Upper lobe of right lung (tissue), 1 donor: ENCODE results near the gene CACNA2D2. TPM values are rescaled to one million over a fixed set of nuclear protein-coding genes. Genes with fewer than 3 reads are reported as not detected.

Source experiments
- ATAC-seq: fragments of 200-7000 bp; cut with Tn5 transposase; one replicate; pipeline ENCODE4 v1.9.1; 2020; ENCODE audit warnings: mild to moderate bottlenecking, moderate library complexity
- DNase-seq: peaks from one replicate; pipeline ENCODE4 v3.0.0-alpha.2; 2020
- H3K27ac ChIP-seq: fragments of 200-600 bp; one replicate; pipeline ENCODE4 v1.8.0; 2022
- H3K27me3 ChIP-seq: fragments of 200-600 bp; one replicate; pipeline ENCODE4 v1.8.0; 2022; ENCODE audit warnings: mild to moderate bottlenecking
- H3K36me3 ChIP-seq: fragments of 200-600 bp; one replicate; pipeline ENCODE4 v1.8.0; 2022
- H3K4me1 ChIP-seq: fragments of 200-600 bp; one replicate; pipeline ENCODE4 v1.8.0; 2022
- H3K4me3 ChIP-seq: fragments of 200-600 bp; one replicate; pipeline ENCODE4 v1.8.0; 2022; ENCODE audit warnings: mild to moderate bottlenecking
- H3K9me3 ChIP-seq: fragments of 200-600 bp; one replicate; pipeline ENCODE4 v1.8.0; 2022
- intact Hi-C: fragments of 100-400 bp; cut with DNase I; formaldehyde crosslinking; loops from one replicate; pipeline ENCODE4 v1.11.0; 2022
- total RNA-seq: library from RNA; stranded (reverse); fragmentation: NEBNext Ultra II Directional; extraction: Animal tissue kit (Norgen Biotek cat#: 25700); gene quantifications from one replicate; pipeline ENCODE4 v1.2.1, GENCODE V29; 2021
- TF ChIP-seq, protein P1 (sequence below): fragments of 200-600 bp; IDR thresholded peaks from one replicate; pipeline ENCODE4 v1.8.0; 2022; ENCODE audit warnings: antibody characterized with exemption
- donor health status: DM: no; HTN: yes; CAD: no; lungs with severe emphysema.

The CACNA2D2 gene
- total RNA-seq, 1 donor from 2014 or later, result 119 TPM

DNA sequence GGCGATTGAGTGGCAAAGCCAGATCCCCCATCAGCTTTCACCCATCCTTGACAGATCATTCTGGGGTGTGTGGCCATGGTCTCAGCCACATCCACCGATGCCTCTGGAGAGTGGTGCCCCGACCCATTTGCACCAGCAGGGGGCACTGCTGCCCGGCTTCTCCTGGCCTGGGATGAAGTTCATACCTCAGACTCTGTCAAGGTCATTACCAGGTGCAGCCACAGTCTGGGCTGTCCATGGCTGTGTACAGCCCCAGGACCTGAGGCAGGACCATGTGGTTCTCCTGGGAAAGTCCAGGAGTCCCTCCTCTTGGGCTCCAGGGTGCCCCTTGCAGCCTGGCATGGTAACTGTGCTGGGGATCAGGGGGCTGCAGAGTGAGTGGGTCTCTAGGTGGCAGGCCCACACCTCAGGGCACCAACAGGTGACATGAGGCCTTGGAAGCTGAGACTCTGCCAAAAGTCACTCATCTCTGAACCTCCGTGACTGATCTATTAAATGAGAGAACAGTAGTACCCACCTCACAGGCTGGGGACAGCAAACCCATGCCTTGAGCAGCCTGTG, 67.2 kb downstream of the CACNA2D2 start:
- Histone ChIP-seq H3K4me1 (no peaks in the 10 kb centered on the region), H3K36me3 (no peaks in the 10 kb centered on the region), H3K4me3 (no peak overlapping the region), H3K27me3 (no peaks in the 10 kb centered on the region), H3K9me3 (no peaks in the 10 kb centered on the region), H3K27ac (no peak overlapping the region)
- ATAC-seq (peak; percentile 84), DNase-seq (peak; percentile 88)
- TF ChIP-seq, protein P1, sequence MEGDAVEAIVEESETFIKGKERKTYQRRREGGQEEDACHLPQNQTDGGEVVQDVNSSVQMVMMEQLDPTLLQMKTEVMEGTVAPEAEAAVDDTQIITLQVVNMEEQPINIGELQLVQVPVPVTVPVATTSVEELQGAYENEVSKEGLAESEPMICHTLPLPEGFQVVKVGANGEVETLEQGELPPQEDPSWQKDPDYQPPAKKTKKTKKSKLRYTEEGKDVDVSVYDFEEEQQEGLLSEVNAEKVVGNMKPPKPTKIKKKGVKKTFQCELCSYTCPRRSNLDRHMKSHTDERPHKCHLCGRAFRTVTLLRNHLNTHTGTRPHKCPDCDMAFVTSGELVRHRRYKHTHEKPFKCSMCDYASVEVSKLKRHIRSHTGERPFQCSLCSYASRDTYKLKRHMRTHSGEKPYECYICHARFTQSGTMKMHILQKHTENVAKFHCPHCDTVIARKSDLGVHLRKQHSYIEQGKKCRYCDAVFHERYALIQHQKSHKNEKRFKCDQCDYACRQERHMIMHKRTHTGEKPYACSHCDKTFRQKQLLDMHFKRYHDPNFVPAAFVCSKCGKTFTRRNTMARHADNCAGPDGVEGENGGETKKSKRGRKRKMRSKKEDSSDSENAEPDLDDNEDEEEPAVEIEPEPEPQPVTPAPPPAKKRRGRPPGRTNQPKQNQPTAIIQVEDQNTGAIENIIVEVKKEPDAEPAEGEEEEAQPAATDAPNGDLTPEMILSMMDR, result peak; percentile 90
- intact Hi-C loops, result loop anchor here (10.0 kb wide), 1 partner anchor 109 kb away; no protein-coding TSS in a partner anchor

DNA sequence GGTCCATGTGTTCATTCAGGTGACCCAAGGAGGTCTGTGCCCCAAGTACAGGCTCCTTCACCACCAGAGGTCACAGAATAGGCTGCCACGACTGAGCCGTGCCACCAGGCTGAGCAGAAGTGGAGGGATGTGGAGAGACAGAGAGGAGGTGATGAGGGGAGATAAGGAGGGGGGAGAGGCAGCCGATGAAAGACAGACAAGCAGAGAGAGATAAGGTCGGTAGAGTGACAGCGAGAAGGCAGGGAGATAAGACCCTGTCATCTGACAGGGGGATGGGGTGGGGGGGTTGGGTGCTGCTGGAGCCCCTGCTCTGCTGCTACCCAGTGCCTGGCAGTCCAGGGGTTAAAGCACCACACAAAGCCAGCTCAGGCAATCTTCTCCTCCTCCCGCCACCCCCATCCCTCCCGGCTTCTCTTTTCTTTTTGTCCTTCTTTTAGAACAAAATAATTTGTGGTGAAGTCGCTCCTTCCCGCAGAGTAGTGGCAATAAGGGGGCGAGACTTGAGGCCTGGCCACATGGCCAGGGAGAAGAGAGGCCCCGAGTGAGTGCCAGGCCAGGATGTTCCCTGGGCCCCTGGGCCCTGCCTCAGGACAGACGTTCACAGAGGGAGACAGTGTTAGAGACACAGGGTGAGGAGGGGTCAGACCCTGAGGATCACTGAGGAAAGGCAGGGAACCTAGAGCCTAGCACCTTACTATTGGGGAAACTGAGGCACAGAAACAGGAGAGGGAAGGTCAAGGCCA, 67.9 kb downstream of the CACNA2D2 start:
- H3K27me3 ChIP-seq, result no peaks in the 10 kb centered on the region
- no peak for ATAC-seq
- H3K4me1 ChIP-seq, result no peaks in the 10 kb centered on the region
- no peak overlapping the region for H3K4me3 ChIP-seq
- H3K9me3 ChIP-seq, result no peaks in the 10 kb centered on the region
- TF ChIP-seq, protein P1, result no peak
- intact Hi-C loops, result loop anchor here (10.0 kb wide), 1 partner anchor 109 kb away; no protein-coding TSS in a partner anchor
- DNase-seq, result no peak
- H3K36me3 ChIP-seq, result no peaks in the 10 kb centered on the region
- H3K27ac ChIP-seq, result no peak overlapping the region

DNA sequence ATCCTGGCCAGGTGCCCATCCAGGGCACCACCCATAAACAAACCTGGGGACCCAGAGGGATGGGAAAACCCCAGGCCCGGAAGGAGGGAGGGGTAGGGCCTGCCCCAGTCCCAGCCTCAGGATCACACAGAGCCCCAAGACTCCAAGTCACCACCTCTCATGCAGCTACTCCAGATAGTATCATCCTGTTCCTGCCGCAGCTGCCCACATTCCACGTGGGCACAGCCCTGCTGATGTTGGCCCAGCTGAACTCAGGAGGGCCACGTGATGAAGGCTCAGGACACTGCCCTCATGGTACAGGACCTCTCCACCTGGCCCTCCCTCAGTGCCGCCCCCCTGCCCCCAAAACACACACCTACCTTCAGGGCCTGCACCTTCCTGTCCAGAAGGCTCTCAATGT, 69.5 kb downstream of the CACNA2D2 start:
- intact Hi-C loops, result loop anchor here (10.0 kb wide), 1 partner anchor 111 kb away; no protein-coding TSS in a partner anchor

DNA sequence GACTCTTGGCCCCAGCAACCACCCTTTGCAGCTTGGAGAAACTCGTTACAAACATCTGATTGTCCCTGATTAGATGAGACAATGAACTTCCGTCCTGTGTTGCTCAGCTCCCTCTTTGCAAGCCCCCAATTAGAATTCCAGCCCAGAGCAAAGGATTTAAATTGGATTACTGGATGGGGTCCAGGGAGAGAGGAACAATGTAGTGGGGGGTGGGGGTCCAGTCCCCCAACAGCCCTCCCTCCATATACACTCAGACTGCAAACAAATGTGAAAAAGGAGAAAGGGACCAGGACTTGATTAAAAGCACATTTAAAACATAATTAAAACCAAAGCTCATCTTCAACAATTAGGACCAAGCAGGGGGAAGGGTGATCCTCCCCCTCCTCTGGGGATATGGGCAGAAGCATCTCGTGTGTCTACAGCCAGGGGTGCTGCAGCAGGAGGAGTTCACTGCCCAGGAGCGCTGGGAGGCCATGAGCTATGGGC, 72.4 kb downstream of the CACNA2D2 start:
- Histone ChIP-seq H3K27me3 (no peaks in the 10 kb centered on the region), H3K4me3 (no peak overlapping the region), H3K36me3 (no peaks in the 10 kb centered on the region), H3K4me1 (no peaks in the 10 kb centered on the region), H3K9me3 (no peaks in the 10 kb centered on the region), H3K27ac (no peak overlapping the region)
- intact Hi-C loops, result loop anchor here (10.0 kb wide), 1 partner anchor 114 kb away; no protein-coding TSS in a partner anchor
- TF ChIP-seq, protein P1, result no peak
- ATAC-seq (no peak), DNase-seq (no peak)

More for the DNA sequence above, 69.5 kb downstream of the CACNA2D2 start:
- H3K27ac ChIP-seq, result no peak overlapping the region
- ATAC-seq (peak; percentile 65), DNase-seq (peak; percentile 72)
- H3K4me3 ChIP-seq, result no peak overlapping the region
- no peaks in the 10 kb centered on the region for H3K4me1 ChIP-seq
- H3K36me3 ChIP-seq, result no peaks in the 10 kb centered on the region
- TF ChIP-seq, protein P1, result no peak
- no peaks in the 10 kb centered on the region for H3K27me3 ChIP-seq
- H3K9me3 ChIP-seq, result no peaks in the 10 kb centered on the region

DNA sequence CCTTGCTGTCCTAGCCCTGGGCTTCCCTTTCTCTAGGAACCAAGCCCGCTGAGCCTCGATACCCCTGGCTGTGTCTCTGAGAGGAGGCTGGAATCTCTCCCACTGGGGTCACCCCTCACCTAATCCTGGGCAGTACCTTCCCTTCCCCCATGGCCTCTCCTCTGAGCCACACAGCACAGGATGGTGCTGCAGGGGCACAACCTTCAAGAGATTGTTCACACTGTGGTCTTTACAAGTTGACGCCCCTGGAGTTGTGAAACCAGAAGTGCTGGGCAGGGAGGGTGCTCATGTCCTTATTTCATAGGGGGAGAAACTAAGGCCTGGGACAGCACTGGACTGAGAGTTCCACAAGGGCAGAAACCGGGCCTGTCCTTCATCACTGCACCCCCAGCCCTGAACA, 73.2 kb downstream of the CACNA2D2 start:
- ATAC-seq, result peak; percentile 3
- Histone ChIP-seq H3K36me3 (no peaks in the 10 kb centered on the region), H3K27me3 (no peaks in the 10 kb centered on the region), H3K4me1 (no peaks in the 10 kb centered on the region), H3K9me3 (no peaks in the 10 kb centered on the region), H3K4me3 (no peak overlapping the region), H3K27ac (no peak overlapping the region)
- TF ChIP-seq, protein P1, result no peak
- intact Hi-C loops, result loop anchor here (10.0 kb wide), 1 partner anchor 115 kb away; no protein-coding TSS in a partner anchor
- DNase-seq, result no peak
